Measurements from ENCODE around the gene DNAH9. TPM values are rescaled to one million over a fixed set of nuclear protein-coding genes. Genes with fewer than 3 reads are reported as not detected.

DNAH9 gene
- total RNA-seq, 1 donor from 2014 or later, result not detected

- Histone ChIP-seq H3K27ac (no peak overlapping the region), H3K27me3 (no peaks in the 10 kb centered on the region), H3K4me1 (no peaks in the 10 kb centered on the region), H3K9me3 (no peaks in the 10 kb centered on the region), H3K36me3 (no peaks in the 10 kb centered on the region), H3K4me3 (no peak overlapping the region)
- intact Hi-C loops (cut with DNase I), result no loop called here
- no peak for DNase-seq (ENCODE audit: low spot score in 2 of 2)
- no peak for TF ChIP-seq CTCF (IDR thresholded peaks at IDR 0.05)
These were observed 273.5 kb downstream of the DNAH9 start for GRCh38 chr17:11871773-11872172.

GRCh38 chr17:11874756-11875155 lies 276.5 kb downstream of the DNAH9 start:
- Histone ChIP-seq H3K4me1 (no peaks in the 10 kb centered on the region), H3K27ac (no peak overlapping the region), H3K4me3 (no peak overlapping the region), H3K27me3 (no peaks in the 10 kb centered on the region), H3K9me3 (no peaks in the 10 kb centered on the region), H3K36me3 (no peaks in the 10 kb centered on the region)
- DNase-seq (ENCODE audit: low spot score in 2 of 2), result no peak
- no peak for TF ChIP-seq CTCF (IDR thresholded peaks at IDR 0.05)
- intact Hi-C loops (cut with DNase I), result no loop called here

- Histone ChIP-seq H3K27me3 (no peaks in the 10 kb centered on the region), H3K36me3 (no peaks in the 10 kb centered on the region), H3K4me1 (no peaks in the 10 kb centered on the region), H3K27ac (no peak overlapping the region), H3K9me3 (no peaks in the 10 kb centered on the region), H3K4me3 (no peak overlapping the region)
- no peak for TF ChIP-seq CTCF (IDR thresholded peaks at IDR 0.05)
- intact Hi-C loops (cut with DNase I), result no loop called here
- DNase-seq (ENCODE audit: low spot score in 2 of 2), result no peak
These were observed 282.4 kb downstream of the DNAH9 start for GRCh38 chr17:11880714-11881113.

GRCh38 chr17:11882716-11883115 lies 284.4 kb downstream of the DNAH9 start:
- TF ChIP-seq CTCF (IDR thresholded peaks at IDR 0.05), result no peak
- H3K4me3 ChIP-seq, result no peak overlapping the region
- intact Hi-C loops (cut with DNase I), result no loop called here
- H3K27me3 ChIP-seq, result no peaks in the 10 kb centered on the region
- DNase-seq (ENCODE audit: low spot score in 2 of 2), result no peak
- H3K27ac ChIP-seq, result no peak overlapping the region
- no peaks in the 10 kb centered on the region for H3K4me1 ChIP-seq
- H3K9me3 ChIP-seq, result no peaks in the 10 kb centered on the region
- no peaks in the 10 kb centered on the region for H3K36me3 ChIP-seq

- Histone ChIP-seq H3K27me3 (no peaks in the 10 kb centered on the region), H3K27ac (no peak overlapping the region), H3K9me3 (no peaks in the 10 kb centered on the region), H3K36me3 (no peaks in the 10 kb centered on the region), H3K4me3 (no peak overlapping the region), H3K4me1 (no peaks in the 10 kb centered on the region)
- no peak for DNase-seq (ENCODE audit: low spot score in 2 of 2)
- intact Hi-C loops (cut with DNase I), result no loop called here
- no peak for TF ChIP-seq CTCF (IDR thresholded peaks at IDR 0.05)
These were observed 286.8 kb downstream of the DNAH9 start for GRCh38 chr17:11885051-11885450.

GRCh38 chr17:11889266-11889665 lies 291.0 kb downstream of the DNAH9 start:
- Histone ChIP-seq H3K27me3 (no peaks in the 10 kb centered on the region), H3K4me1 (no peaks in the 10 kb centered on the region), H3K27ac (no peak overlapping the region), H3K36me3 (no peaks in the 10 kb centered on the region), H3K9me3 (no peaks in the 10 kb centered on the region), H3K4me3 (no peak overlapping the region)
- no peak for DNase-seq (ENCODE audit: low spot score in 2 of 2)
- TF ChIP-seq CTCF (IDR thresholded peaks at IDR 0.05), result no peak
- intact Hi-C loops (cut with DNase I), result no loop called here

All from ascending aorta (tissue), 2 donors.